ENCODE measurements around the gene MKKS.

DNA sequence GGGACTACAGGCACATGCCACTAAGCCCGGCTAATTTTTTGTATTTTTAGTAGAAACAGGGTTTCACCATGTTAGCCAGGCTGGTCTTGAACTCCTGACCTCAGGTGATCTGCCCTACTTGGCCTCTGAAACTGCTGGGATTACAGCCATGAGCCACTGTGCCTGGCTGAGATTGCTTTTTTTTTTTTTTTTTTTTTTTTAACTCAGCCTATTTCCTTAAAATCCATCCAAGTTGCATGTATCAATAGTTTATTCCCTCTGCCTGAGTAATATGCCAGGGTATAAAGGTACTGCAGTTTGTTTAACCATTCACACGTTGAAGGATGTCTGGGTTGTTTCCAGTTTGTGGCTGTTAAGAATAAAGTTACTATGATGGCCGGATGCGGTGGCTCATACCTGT lies 11.7 kb upstream of the MKKS start:
- TF ChIP-seq EZH2 (IDR thresholded peaks at IDR 0.05), result no peak
- TF ChIP-seq POLR2AphosphoS5 (IDR thresholded peaks at IDR 0.05; ENCODE audit: borderline replicate concordance, low read depth, low read length), result no peak
- TF ChIP-seq FOXP2 (optimal IDR thresholded peaks at IDR 0.05; ENCODE audit: control extremely low read depth, extremely low read length, insufficient read depth), result no peak

Data from SK-N-MC (cell line).